Measurements from ENCODE around the gene VPS9D1. TPM values are rescaled to one million over a fixed set of nuclear protein-coding genes. Genes with fewer than 3 reads are reported as not detected.

The VPS9D1 gene
- total RNA-seq, 1 experiment from 2014 or later, result 26.7 TPM

DNA sequence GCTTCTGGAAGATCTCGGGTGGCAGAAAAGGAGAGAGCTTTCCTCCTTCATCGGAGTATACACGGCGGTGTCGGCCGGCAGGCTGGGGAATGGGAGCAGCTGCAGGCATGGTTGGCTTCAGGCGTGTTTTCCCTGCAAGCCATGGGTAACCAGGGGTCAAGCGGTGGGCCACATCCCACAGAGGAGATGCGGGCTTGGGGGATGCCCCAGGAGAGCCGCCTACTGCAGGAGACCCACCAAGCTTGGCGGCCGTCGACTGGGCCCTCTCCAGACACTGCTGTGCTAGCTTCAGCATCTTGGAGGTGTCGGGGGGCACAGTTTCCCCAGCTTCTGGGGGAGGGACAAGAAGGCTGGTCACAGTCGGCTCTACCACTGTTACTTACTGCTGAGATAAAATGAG, 4.2 kb downstream of the VPS9D1 start:
- TF ChIP-seq, protein P1, sequence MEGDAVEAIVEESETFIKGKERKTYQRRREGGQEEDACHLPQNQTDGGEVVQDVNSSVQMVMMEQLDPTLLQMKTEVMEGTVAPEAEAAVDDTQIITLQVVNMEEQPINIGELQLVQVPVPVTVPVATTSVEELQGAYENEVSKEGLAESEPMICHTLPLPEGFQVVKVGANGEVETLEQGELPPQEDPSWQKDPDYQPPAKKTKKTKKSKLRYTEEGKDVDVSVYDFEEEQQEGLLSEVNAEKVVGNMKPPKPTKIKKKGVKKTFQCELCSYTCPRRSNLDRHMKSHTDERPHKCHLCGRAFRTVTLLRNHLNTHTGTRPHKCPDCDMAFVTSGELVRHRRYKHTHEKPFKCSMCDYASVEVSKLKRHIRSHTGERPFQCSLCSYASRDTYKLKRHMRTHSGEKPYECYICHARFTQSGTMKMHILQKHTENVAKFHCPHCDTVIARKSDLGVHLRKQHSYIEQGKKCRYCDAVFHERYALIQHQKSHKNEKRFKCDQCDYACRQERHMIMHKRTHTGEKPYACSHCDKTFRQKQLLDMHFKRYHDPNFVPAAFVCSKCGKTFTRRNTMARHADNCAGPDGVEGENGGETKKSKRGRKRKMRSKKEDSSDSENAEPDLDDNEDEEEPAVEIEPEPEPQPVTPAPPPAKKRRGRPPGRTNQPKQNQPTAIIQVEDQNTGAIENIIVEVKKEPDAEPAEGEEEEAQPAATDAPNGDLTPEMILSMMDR (IDR thresholded peaks at IDR 0.05; ENCODE audit: unreplicated experiment), result no peak
- peaks cover 31% of the 10 kb centered on the region for H3K4me1 Mint-ChIP-seq (ENCODE audit: low read depth, unreplicated experiment)
- no peaks in the 10 kb centered on the region for H3K9me3 Mint-ChIP-seq (ENCODE audit: low read depth, unreplicated experiment)
- DNase-seq, result no peak
- H3K27ac Mint-ChIP-seq (ENCODE audit: unreplicated experiment), result no peak overlapping the region
- intact Hi-C loops (cut with micrococcal nuclease; ENCODE audit: unreplicated experiment), result no loop called here
- H3K4me3 Mint-ChIP-seq (ENCODE audit: low read depth, unreplicated experiment), result no peak overlapping the region
- peaks cover 90% of the 10 kb centered on the region for H3K36me3 Mint-ChIP-seq (ENCODE audit: insufficient read depth, unreplicated experiment)
- CTCF ChIA-PET, result interaction anchor here (1.4 kb wide), 1 partner anchor 10 kb away, joined by 3 read pairs; no protein-coding TSS in a partner anchor
- no TSS peak for BruUV-seq (replicated peaks)
- no peaks in the 10 kb centered on the region for H3K27me3 Mint-ChIP-seq (ENCODE audit: unreplicated experiment)

DNA sequence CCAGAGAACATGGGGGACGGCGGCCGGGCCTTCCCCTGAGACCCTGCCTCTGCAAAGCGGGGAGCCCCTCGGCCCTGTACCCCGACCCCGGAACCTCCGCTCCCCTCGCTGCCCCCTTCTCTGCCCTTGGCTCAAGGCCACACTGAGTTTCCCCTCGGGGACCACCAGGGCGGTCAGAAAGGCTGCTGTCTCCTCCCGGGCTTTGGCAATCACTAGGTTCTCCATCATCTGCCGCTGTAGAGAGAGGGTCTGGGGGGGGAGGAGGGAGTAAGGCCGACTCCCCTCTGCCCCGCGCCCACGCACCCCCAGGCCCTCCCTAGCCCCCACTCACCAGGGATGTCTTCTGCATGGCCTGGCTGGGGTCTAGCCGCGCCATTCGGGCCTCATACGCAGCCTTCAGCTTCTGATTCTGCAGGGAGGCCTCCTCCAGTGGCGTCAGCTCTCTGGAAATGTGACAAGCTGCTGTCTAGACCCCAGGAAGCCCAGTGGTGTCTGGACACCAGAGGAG, 8.4 kb downstream of the VPS9D1 start:
- TF ChIP-seq, protein P1 (IDR thresholded peaks at IDR 0.05; ENCODE audit: unreplicated experiment), result no peak
- no peaks in the 10 kb centered on the region for H3K27me3 Mint-ChIP-seq (ENCODE audit: unreplicated experiment)
- H3K36me3 Mint-ChIP-seq (ENCODE audit: insufficient read depth, unreplicated experiment), result peaks cover 75% of the 10 kb centered on the region
- no peak for DNase-seq
- peak overlapping the region; percentile 54 for H3K27ac Mint-ChIP-seq (ENCODE audit: unreplicated experiment)
- intact Hi-C loops (cut with micrococcal nuclease; ENCODE audit: unreplicated experiment), result no loop called here
- peaks cover 3% of the 10 kb centered on the region for H3K4me1 Mint-ChIP-seq (ENCODE audit: low read depth, unreplicated experiment)
- no TSS peak for BruUV-seq (replicated peaks)
- CTCF ChIA-PET, result interaction anchor here (0.5 kb wide), 1 partner anchor 89 kb away, joined by 4 read pairs; no protein-coding TSS in a partner anchor
- H3K4me3 Mint-ChIP-seq (ENCODE audit: low read depth, unreplicated experiment), result peak overlapping the region; percentile 76
- H3K9me3 Mint-ChIP-seq (ENCODE audit: low read depth, unreplicated experiment), result no peaks in the 10 kb centered on the region

DNA sequence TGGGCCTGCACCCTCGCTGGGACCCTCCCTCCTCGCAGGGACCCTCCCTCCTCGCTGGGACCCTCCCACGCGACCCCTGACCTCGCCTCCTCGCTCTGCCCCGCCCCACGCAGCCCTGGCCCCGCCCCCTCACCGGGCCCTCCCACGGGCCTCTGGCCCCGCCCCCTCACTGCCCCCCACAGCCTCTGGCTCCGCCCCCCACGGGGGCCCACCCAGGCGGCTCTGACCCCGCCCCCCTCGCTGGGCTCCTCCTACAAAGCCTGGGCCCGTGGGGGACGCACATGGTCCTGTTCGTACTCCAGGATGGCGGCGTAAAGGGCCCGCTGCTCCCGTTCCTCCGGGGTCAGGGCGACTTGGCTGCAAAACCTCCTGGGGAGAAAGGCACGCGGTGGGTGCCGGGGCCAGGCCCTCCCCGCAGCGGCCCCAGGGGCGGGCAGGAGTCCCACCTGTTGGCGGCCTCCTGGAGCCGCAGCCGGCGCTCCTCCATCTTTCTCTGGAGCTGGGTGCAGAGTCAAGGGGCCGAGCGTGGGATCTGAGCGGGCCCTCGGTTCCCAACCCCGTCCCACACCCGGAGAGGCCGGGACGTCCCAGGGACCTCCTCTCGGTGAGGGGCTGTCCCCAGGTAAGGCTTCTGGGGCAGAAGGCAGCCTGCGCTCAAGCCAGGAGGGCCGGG, 9.0 kb downstream of the VPS9D1 start:
- no peaks in the 10 kb centered on the region for H3K4me1 Mint-ChIP-seq (ENCODE audit: low read depth, unreplicated experiment)
- no peaks in the 10 kb centered on the region for H3K9me3 Mint-ChIP-seq (ENCODE audit: low read depth, unreplicated experiment)
- TF ChIP-seq, protein P1 (IDR thresholded peaks at IDR 0.05; ENCODE audit: unreplicated experiment), result no peak
- no peaks in the 10 kb centered on the region for H3K27me3 Mint-ChIP-seq (ENCODE audit: unreplicated experiment)
- H3K4me3 Mint-ChIP-seq (ENCODE audit: low read depth, unreplicated experiment), result peak overlapping the region; percentile 76
- CTCF ChIA-PET, result interaction anchor here (0.5 to 0.6 kb wide), 2 partner anchors 90 to 152 kb away, joined by 3 to 4 read pairs; no protein-coding TSS in a partner anchor
- H3K27ac Mint-ChIP-seq (ENCODE audit: unreplicated experiment), result peak overlapping the region; percentile 54
- intact Hi-C loops (cut with micrococcal nuclease; ENCODE audit: unreplicated experiment), result no loop called here
- BruUV-seq (replicated peaks), result TSS peak; percentile 49
- H3K36me3 Mint-ChIP-seq (ENCODE audit: insufficient read depth, unreplicated experiment), result peaks cover 69% of the 10 kb centered on the region
- peak; percentile 75 for DNase-seq

DNA sequence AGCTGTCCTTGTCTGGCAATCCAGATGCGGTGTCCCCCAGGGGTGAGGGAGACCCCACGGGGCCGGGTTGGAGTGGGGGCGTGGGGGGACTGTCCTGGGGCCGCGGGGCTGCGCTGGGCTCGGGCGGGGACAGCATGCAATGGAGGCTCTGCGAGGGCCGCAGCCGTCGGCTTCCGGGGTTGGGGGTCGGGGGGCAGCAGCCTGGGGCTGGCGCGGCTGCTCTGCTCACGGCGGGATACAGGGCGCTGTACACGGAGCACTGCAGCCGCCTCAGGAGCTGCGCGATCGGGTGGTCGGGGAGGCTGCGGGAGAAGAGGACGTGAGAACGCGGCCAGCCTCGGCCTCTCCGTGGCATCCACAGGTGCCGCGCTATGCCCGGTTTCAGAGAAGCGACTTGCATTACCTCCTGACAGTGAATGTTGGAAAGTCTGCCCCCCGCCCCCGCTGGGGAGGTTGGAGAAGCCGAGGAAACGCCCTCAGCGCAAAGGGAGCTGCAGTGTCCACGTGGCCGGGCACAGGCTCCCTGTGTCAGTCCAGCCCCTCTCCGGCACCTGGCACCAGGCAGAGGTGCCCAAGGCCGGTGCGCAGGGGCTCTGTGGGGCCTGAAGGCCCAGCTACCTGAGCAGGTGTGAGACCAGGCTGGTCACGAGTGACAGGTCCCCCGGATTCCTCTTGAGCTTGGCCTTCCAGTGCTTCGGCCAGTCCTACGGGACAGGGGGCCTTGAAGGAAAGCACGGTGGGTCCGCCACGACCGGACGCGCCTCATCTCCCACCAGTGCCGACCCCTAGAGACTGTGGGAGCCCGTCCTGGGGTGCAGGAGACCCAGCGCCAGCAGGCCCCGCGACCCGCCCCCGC, 9.8 kb downstream of the VPS9D1 start:
- no peak overlapping the region for H3K4me3 Mint-ChIP-seq (ENCODE audit: low read depth, unreplicated experiment)
- H3K27ac Mint-ChIP-seq (ENCODE audit: unreplicated experiment), result no peak overlapping the region
- no peaks in the 10 kb centered on the region for H3K4me1 Mint-ChIP-seq (ENCODE audit: low read depth, unreplicated experiment)
- intact Hi-C loops (cut with micrococcal nuclease; ENCODE audit: unreplicated experiment), result no loop called here
- no TSS peak for BruUV-seq (replicated peaks)
- CTCF ChIA-PET, result interaction anchor here (0.6 to 1.3 kb wide), 2 partner anchors 16 to 152 kb away, joined by 3 read pairs; no protein-coding TSS in a partner anchor
- TF ChIP-seq, protein P1 (IDR thresholded peaks at IDR 0.05; ENCODE audit: unreplicated experiment), result no peak
- no peaks in the 10 kb centered on the region for H3K27me3 Mint-ChIP-seq (ENCODE audit: unreplicated experiment)
- peaks cover 66% of the 10 kb centered on the region for H3K36me3 Mint-ChIP-seq (ENCODE audit: insufficient read depth, unreplicated experiment)
- DNase-seq, result no peak
- H3K9me3 Mint-ChIP-seq (ENCODE audit: low read depth, unreplicated experiment), result no peaks in the 10 kb centered on the region

Measured in Calu3 (cell line).